NCI-H748 treated with DMSO at 0.1 percent for 48 hours (cell line): ENCODE measurements around the gene PLEKHG5.

Experiments
- DNase-seq: peaks from one replicate; lab custom pipeline; 2025; lab: John Stamatoyannopoulos, UW

Gene PLEKHG5

GRCh38 chr1:6475381-6476133, 15.9 kb downstream of the PLEKHG5 start:
- DNase-seq, result no peak

- DNase-seq, result no peak
Observed at GRCh38 chr1:6474815-6475282, 16.6 kb downstream of the PLEKHG5 start.

- DNase-seq, result peak; percentile 36
Observed at GRCh38 chr1:6473974-6474814, 17.3 kb downstream of the PLEKHG5 start.

- no peak for DNase-seq
Observed at GRCh38 chr1:6473156-6473555, 18.3 kb downstream of the PLEKHG5 start.

GRCh38 chr1:6472391-6472790, 19.1 kb downstream of the PLEKHG5 start:
- no peak for DNase-seq

- DNase-seq, result no peak
Observed at GRCh38 chr1:6471970-6472368, 19.5 kb downstream of the PLEKHG5 start.

GRCh38 chr1:6471086-6471969, 20.1 kb downstream of the PLEKHG5 start:
- DNase-seq, result no peak

- DNase-seq, result no peak
Observed at GRCh38 chr1:6470132-6471085, 21.1 kb downstream of the PLEKHG5 start.

GRCh38 chr1:6468729-6469461, 22.6 kb downstream of the PLEKHG5 start:
- DNase-seq, result no peak

- no peak for DNase-seq
Observed at GRCh38 chr1:6467744-6468688, 23.5 kb downstream of the PLEKHG5 start.

- no peak for DNase-seq
Observed at GRCh38 chr1:6467224-6467623, 24.2 kb downstream of the PLEKHG5 start.

- no peak for DNase-seq
Observed at GRCh38 chr1:6466751-6467150, 24.7 kb downstream of the PLEKHG5 start.

GRCh38 chr1:6466023-6466422, 25.4 kb downstream of the PLEKHG5 start, which contains the start of gene TNFRSF25:
Gene TNFRSF25 (minus strand): TSS chr1:6466173. CDS start chr1:6466107, 66 bp downstream.
- no peak for DNase-seq

GRCh38 chr1:6465461-6466005, 25.9 kb downstream of the PLEKHG5 start:
- no peak for DNase-seq

GRCh38 chr1:6464915-6465314, 26.6 kb downstream of the PLEKHG5 start:
- DNase-seq, result no peak

- no peak for DNase-seq
Observed at GRCh38 chr1:6464514-6464836, 27.0 kb downstream of the PLEKHG5 start.

GRCh38 chr1:6463120-6463412, 28.4 kb downstream of the PLEKHG5 start:
- no peak for DNase-seq

GRCh38 chr1:6462412-6463119, 28.9 kb downstream of the PLEKHG5 start:
- DNase-seq, result no peak
